Measurements from ENCODE around the gene KIF2A. TPM values are rescaled to one million over a fixed set of nuclear protein-coding genes. Genes with fewer than 3 reads are reported as not detected.
A peak's percentile ranks its signal among the peaks of the same experiment; 100 is the strongest.

KIF2A gene
- total RNA-seq, 2 experiments from 2014 or later = 50.3 to 90.7 TPM

- H3K4me1 ChIP-seq (ENCODE audit: insufficient read depth, low read length, poor library complexity, severe bottlenecking) = no peaks in the 10 kb centered on the region
- no peak overlapping the region for H3K4me2 ChIP-seq (ENCODE audit: low read length)
- H3K9me3 ChIP-seq (ENCODE audit: low read length) = no peaks in the 10 kb centered on the region
- no peak overlapping the region for H3K27ac ChIP-seq (ENCODE audit: low read depth, low read length, poor library complexity, severe bottlenecking)
- no peaks in the 10 kb centered on the region for H3K9me2 ChIP-seq (ENCODE audit: insufficient read depth, low read length)
- no peak overlapping the region for H2AFZ ChIP-seq (ENCODE audit: low read length)
- no peaks in the 10 kb centered on the region for H3K79me2 ChIP-seq (ENCODE audit: insufficient read depth, low read depth, low read length)
- no peak for TF ChIP-seq EZH2phosphoT487 (IDR thresholded peaks at IDR 0.05; ENCODE audit: borderline replicate concordance, low read depth, low read length)
- peak; percentile 86 for TF ChIP-seq CTCF (conservative IDR thresholded peaks at IDR 0.05; ENCODE audit: low read length)
- H3K36me3 ChIP-seq (ENCODE audit: insufficient read depth, low read length) = peaks cover 93% of the 10 kb centered on the region
- 0 out of 2 replicates have a peak, but pooled peaks cover 5% of the 10 kb centered on the region for H4K20me1 ChIP-seq (ENCODE audit: insufficient read depth, low read length)
- intact Hi-C loops (cut with micrococcal nuclease; ENCODE audit: unreplicated experiment) = loop anchor here (2.0 to 5.0 kb wide), 2 partner anchors 47 to 129 kb away; partner anchors contain the start of gene KIF2A
- no peak overlapping the region for H3K4me3 ChIP-seq (ENCODE audit: low read depth, low read length, poor library complexity, severe bottlenecking)
- CTCF ChIA-PET (ENCODE audit: unreplicated experiment) = no interaction called here
- DNase-seq (ENCODE audit: low spot score) = peak; percentile 67
- no TSS peak for BruUV-seq (replicated peaks)
- POLR2A ChIA-PET = no interaction called here
Measured at GRCh38 chr5:62354028-62354874, 48.2 kb downstream of the KIF2A start.

DNA sequence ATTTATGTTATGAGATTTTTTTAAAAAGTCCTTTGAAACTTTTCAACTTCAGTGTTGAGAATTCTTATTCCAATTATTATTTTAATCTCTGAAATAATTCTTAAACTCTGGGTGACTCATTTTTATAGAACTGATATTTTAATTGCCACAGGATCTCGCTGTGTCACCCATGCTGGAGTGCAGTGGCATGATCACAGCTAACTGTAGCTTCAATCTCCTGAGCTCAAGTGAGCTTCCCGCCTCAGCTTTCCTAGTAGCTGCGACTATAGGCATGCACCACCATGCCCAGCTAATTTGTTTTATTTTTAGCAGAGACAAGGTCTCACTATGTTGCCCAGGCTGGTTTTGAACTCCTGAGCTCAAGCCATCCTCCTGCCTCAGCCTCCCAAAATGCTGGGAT is 56.7 kb downstream of the KIF2A start:
- no peak for TF ChIP-seq EZH2phosphoT487 (IDR thresholded peaks at IDR 0.05; ENCODE audit: borderline replicate concordance, low read depth, low read length)
- no peak for TF ChIP-seq CTCF (conservative IDR thresholded peaks at IDR 0.05; ENCODE audit: low read length)
- H3K9me3 ChIP-seq (ENCODE audit: low read length) = no peaks in the 10 kb centered on the region
- no peaks in the 10 kb centered on the region for H3K79me2 ChIP-seq (ENCODE audit: insufficient read depth, low read depth, low read length)
- H3K27ac ChIP-seq (ENCODE audit: low read depth, low read length, poor library complexity, severe bottlenecking) = no peak overlapping the region
- H3K4me1 ChIP-seq (ENCODE audit: insufficient read depth, low read length, poor library complexity, severe bottlenecking) = no peaks in the 10 kb centered on the region
- 0 out of 2 replicates have a peak, but pooled peaks cover 5% of the 10 kb centered on the region for H4K20me1 ChIP-seq (ENCODE audit: insufficient read depth, low read length)
- BruUV-seq (replicated peaks) = no TSS peak
- no peak for DNase-seq (ENCODE audit: low spot score)
- H3K36me3 ChIP-seq (ENCODE audit: insufficient read depth, low read length) = peaks cover 92% of the 10 kb centered on the region
- CTCF ChIA-PET (ENCODE audit: unreplicated experiment) = no interaction called here
- no peak overlapping the region for H3K4me3 ChIP-seq (ENCODE audit: low read depth, low read length, poor library complexity, severe bottlenecking)
- intact Hi-C loops (cut with micrococcal nuclease; ENCODE audit: unreplicated experiment) = no loop called here
- no peak overlapping the region for H3K4me2 ChIP-seq (ENCODE audit: low read length)
- no peak overlapping the region for H2AFZ ChIP-seq (ENCODE audit: low read length)
- no peaks in the 10 kb centered on the region for H3K9me2 ChIP-seq (ENCODE audit: insufficient read depth, low read length)
- POLR2A ChIA-PET = interaction anchor here (0.7 to 1.2 kb wide), 3 partner anchors 10 to 41 kb away, joined by 3 to 7 read pairs (median 5); partner anchors contain the start of gene DIMT1

DNA sequence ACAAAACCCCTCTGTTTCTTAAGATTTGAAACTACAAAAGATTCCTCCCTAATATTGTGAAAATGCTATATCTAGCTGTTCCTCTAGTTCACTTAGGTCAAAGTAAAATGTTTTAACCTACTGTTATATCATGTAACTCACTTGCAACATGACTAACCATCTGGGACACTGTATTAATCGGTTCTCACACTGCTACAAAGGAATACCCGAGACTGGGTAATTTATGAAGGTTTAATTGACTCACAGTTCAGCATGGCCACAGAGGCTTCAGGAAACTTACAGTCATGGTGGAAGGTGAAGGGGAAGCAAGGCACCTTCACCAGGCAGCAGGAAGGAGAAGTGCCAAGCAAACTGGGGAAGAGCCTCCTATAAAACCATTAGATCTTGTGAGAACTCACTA is 63.0 kb downstream of the KIF2A start:
- intact Hi-C loops (cut with micrococcal nuclease; ENCODE audit: unreplicated experiment) = no loop called here
- POLR2A ChIA-PET = interaction anchor here (0.8 to 1.3 kb wide), 2 partner anchors 35 to 247 kb away, joined by 3 to 4 read pairs; partner anchors contain the start of gene DIMT1
- no peak for DNase-seq (ENCODE audit: low spot score)

More for the DNA sequence above, 63.0 kb downstream of the KIF2A start:
- H3K79me2 ChIP-seq (ENCODE audit: insufficient read depth, low read depth, low read length) = no peaks in the 10 kb centered on the region
- no peaks in the 10 kb centered on the region for H3K9me2 ChIP-seq (ENCODE audit: insufficient read depth, low read length)
- H3K4me1 ChIP-seq (ENCODE audit: insufficient read depth, low read length, poor library complexity, severe bottlenecking) = no peaks in the 10 kb centered on the region
- H3K36me3 ChIP-seq (ENCODE audit: insufficient read depth, low read length) = peaks cover 91% of the 10 kb centered on the region
- no peaks in the 10 kb centered on the region for H4K20me1 ChIP-seq (ENCODE audit: insufficient read depth, low read length)
- H2AFZ ChIP-seq (ENCODE audit: low read length) = no peak overlapping the region
- TF ChIP-seq CTCF (conservative IDR thresholded peaks at IDR 0.05; ENCODE audit: low read length) = no peak
- TF ChIP-seq EZH2phosphoT487 (IDR thresholded peaks at IDR 0.05; ENCODE audit: borderline replicate concordance, low read depth, low read length) = no peak
- H3K4me3 ChIP-seq (ENCODE audit: low read depth, low read length, poor library complexity, severe bottlenecking) = no peak overlapping the region
- H3K4me2 ChIP-seq (ENCODE audit: low read length) = no peak overlapping the region
- CTCF ChIA-PET (ENCODE audit: unreplicated experiment) = no interaction called here
- no peaks in the 10 kb centered on the region for H3K9me3 ChIP-seq (ENCODE audit: low read length)
- no peak overlapping the region for H3K27ac ChIP-seq (ENCODE audit: low read depth, low read length, poor library complexity, severe bottlenecking)
- no TSS peak for BruUV-seq (replicated peaks)

Measured in OCI-LY7 (cell line).